Adrenal gland (tissue), 5 donors: ENCODE measurements around the gene ACOT11.
A peak's percentile ranks its signal among the peaks of the same experiment; 100 is the strongest.

Experiments used
- POLR2A ChIP-seq, 2 donors: fragments of 450-650 bp; IDR thresholded peaks; one replicate each; pipeline ENCODE4 v1.6.1; 2017; ENCODE audit warnings: antibody characterized with exemption in 2 of 2, mild to moderate bottlenecking in 2 of 2, moderate library complexity in 1 of 2
- TF ChIP-seq, protein P1 (sequence below), 6 experiments: fragments of 450-650 bp in 4 of 6; fragments of 200-600 bp in 2 of 6; sonication (generic) in 1 of 6; IDR thresholded peaks; 1 replicate in 5 of 6; 2 replicates in 1 of 6; pipeline versions ENCODE4 v1.5.1 to v1.8.0; 2016 to 2021; ENCODE audit warnings: antibody characterized with exemption in 6 of 6, mild to moderate bottlenecking in 2 of 6, moderate library complexity in 1 of 6
- donor health status: DM: no; HTN: no; CAD: no.

DNA sequence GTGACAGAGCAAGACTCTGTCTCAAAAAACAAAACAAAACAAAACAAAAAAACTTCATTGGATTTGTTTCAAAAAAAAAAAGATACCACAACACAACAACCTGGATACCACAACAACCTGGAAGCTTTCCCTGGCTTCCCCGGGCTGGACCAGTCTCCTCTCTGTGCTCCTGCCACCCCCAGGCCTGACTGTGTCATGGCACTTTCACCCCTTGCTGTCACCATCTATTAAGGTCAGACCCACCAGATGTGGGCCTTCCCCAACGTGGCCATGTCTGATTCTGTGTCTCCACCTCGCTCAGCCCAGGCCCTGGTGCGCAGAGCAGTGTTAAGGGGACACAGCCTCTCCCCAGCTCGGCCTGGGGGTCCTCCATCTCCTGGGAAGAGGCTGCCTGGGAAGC lies 28.3 kb upstream of the ACOT11 start:
- TF ChIP-seq, protein P1, sequence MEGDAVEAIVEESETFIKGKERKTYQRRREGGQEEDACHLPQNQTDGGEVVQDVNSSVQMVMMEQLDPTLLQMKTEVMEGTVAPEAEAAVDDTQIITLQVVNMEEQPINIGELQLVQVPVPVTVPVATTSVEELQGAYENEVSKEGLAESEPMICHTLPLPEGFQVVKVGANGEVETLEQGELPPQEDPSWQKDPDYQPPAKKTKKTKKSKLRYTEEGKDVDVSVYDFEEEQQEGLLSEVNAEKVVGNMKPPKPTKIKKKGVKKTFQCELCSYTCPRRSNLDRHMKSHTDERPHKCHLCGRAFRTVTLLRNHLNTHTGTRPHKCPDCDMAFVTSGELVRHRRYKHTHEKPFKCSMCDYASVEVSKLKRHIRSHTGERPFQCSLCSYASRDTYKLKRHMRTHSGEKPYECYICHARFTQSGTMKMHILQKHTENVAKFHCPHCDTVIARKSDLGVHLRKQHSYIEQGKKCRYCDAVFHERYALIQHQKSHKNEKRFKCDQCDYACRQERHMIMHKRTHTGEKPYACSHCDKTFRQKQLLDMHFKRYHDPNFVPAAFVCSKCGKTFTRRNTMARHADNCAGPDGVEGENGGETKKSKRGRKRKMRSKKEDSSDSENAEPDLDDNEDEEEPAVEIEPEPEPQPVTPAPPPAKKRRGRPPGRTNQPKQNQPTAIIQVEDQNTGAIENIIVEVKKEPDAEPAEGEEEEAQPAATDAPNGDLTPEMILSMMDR (IDR thresholded peaks at IDR 0.05), result peak in 2 of 6 experiments; percentile 7 to 8
- TF ChIP-seq POLR2A (IDR thresholded peaks at IDR 0.05), result no peak
